Heart left ventricle (tissue), 13 donors: ENCODE measurements around the gene SSX2IP.

Experiments used
- CTCF ChIP-seq, 12 donors: fragments of 200-600 bp; sonication (generic) in 4 of 12; IDR thresholded peaks; one replicate each; pipeline versions ENCODE4 v1.5.0 to v1.8.0; 2018 to 2022; ENCODE audit warnings: antibody characterized with exemption in 12 of 12, mild to moderate bottlenecking in 5 of 12
- POLR2A ChIP-seq, 2 donors: fragments of 450-650 bp; IDR thresholded peaks; one replicate each; pipeline ENCODE4 v1.6.1; 2017; ENCODE audit warnings: antibody characterized with exemption in 2 of 2, mild to moderate bottlenecking in 2 of 2, moderate library complexity in 2 of 2
- donor health status: ischemic (EF 13 %, LVEDD 7.1; RV severe dilation, severe dysfunction).
- donor health status: DM: no; HTN: yes; CAD: no.
- donor health status: DM: no; HTN: no; CAD: no.
- donor health status: ischemic (EF 25% LVEDD 6.9; RV normal size, moderate dysfunction).
- donor health status: ischemic (EF 25% LVEDD 5.7; RV mildly dilated, moderate dysfunction).
- donor health status: ischemic (EF 35%, LVEDD 5.7; RV mildly dilated, moderate dysfunction).
- donor health status: nonischemic (EF 11% LVEDD 7.7; RV severe dilation, severe dysfunction).
- donor health status: DM: yes; HTN: yes; CAD: no.
- donor health status: PGD.
- donor health status: ischemic (EF 29% LVEDD 5.4; RV normal size, mild dysfunction).
- donor health status: nonischemic (EF 23%, LVEDD 6.1; RV moderate dilation, normal function).

GRCh38 chr1:84597011-84597410 is 93.2 kb downstream of the SSX2IP start:
- TF ChIP-seq CTCF (IDR thresholded peaks at IDR 0.05) (no peak), POLR2A (IDR thresholded peaks at IDR 0.05) (no peak)
